SK-N-SH (cell line): Measurements from ENCODE around the gene INSYN1. TPM values are rescaled to one million over a fixed set of nuclear protein-coding genes. Genes with fewer than 3 reads are reported as not detected.

Source experiments
- CTCF ChIA-PET: fragments of 300-600, 350-600 bp; formaldehyde crosslinking; extraction: SDS; loops from one replicate; lab custom pipeline; 2021; lab: Yijun Ruan, JAX
- POLR2A ChIA-PET: fragments of 350-600 bp; sonication (Branson Sonifier 250); formaldehyde crosslinking; extraction: SDS; loops from one replicate; lab custom pipeline; 2020; ENCODE audit warnings: antibody characterized with exemption, inconsistent platforms; lab: Yijun Ruan, JAX
- DNase-seq: peaks from one replicate; pipeline ENCODE4 v3.0.0; 2012
- H2AFZ ChIP-seq: fragments of 200-600 bp; sonication (generic); 2 replicates; pipeline ENCODE4 v1.8.1; 2016; ENCODE audit warnings: antibody characterized with exemption, mild to moderate bottlenecking, low read depth
- H3F3A ChIP-seq: fragments of 200-600 bp; sonication (generic); replicated peaks from 2 replicates; pipeline ENCODE3; 2016; ENCODE audit warnings: antibody characterized with exemption, mild to moderate bottlenecking; ENCODE audit not compliant: insufficient read depth
- H3K27ac ChIP-seq, 2 experiments: fragments of 200-500 bp in 1 of 2; fragments of 200-600 bp in 1 of 2; sonication (Bioruptor generic) in 1 of 2; sonication (generic), shearing (Covaris generic) in 1 of 2; 2 replicates each; pipeline versions ENCODE4 v1.5.1 to v1.6.1; 2014 to 2016; ENCODE audit warnings: low read depth in 2 of 2, inconsistent platforms in 1 of 2, low read length in 1 of 2, mild to moderate bottlenecking in 1 of 2, mixed read lengths in 1 of 2
- H3K27me3 ChIP-seq: fragments of 200-600 bp; sonication (generic), shearing (Covaris generic); 2 replicates; pipeline ENCODE4 v1.6.1; 2016; ENCODE audit warnings: mixed run types; ENCODE audit not compliant: insufficient read depth
- H3K36me3 ChIP-seq, 2 experiments: fragments of 200-500 bp in 1 of 2; fragments of 200-600 bp in 1 of 2; sonication (Bioruptor generic) in 1 of 2; sonication (generic) in 1 of 2; replicated peaks in 1 of 2; 2 replicates each; pipeline versions ENCODE3 to v1.5.1; 2014 to 2016; ENCODE audit warnings: low read length in 1 of 2, mild to moderate bottlenecking in 1 of 2; ENCODE audit not compliant: insufficient read depth in 2 of 2, control insufficient read depth in 1 of 2
- H3K4me1 ChIP-seq, 2 experiments: fragments of 200-500 bp in 1 of 2; fragments of 200-600 bp in 1 of 2; sonication (Bioruptor generic) in 1 of 2; sonication (generic), shearing (Covaris generic) in 1 of 2; 2 replicates each; pipeline versions ENCODE4 v1.5.1 to v1.6.1; 2014 to 2016; ENCODE audit warnings: low read depth in 1 of 2, low read length in 1 of 2, mixed run types in 1 of 2; ENCODE audit not compliant: insufficient read depth in 2 of 2, control insufficient read depth in 1 of 2
- H3K4me2 ChIP-seq: fragments of 200-600 bp; sonication (generic), shearing (Covaris generic); 2 replicates; pipeline ENCODE4 v1.6.1; 2017; ENCODE audit warnings: mixed run types
- H3K4me3 ChIP-seq, 2 experiments: fragments of 200-500 bp in 1 of 2; fragments of 200-600 bp in 1 of 2; sonication (Bioruptor generic) in 1 of 2; sonication (generic), shearing (Covaris generic) in 1 of 2; 2 replicates each; pipeline versions ENCODE4 v1.5.1 to v1.8.1; 2014 to 2016; ENCODE audit warnings: low read depth in 2 of 2, inconsistent platforms in 1 of 2, low read length in 1 of 2, mild to moderate bottlenecking in 1 of 2, mixed read lengths in 1 of 2, moderate library complexity in 1 of 2
- H3K79me2 ChIP-seq: fragments of 200-600 bp; sonication (generic); 2 replicates; pipeline ENCODE4 v1.8.1; 2017; ENCODE audit warnings: mild to moderate bottlenecking; ENCODE audit not compliant: insufficient read depth
- H3K9ac ChIP-seq: fragments of 200-600 bp; sonication (generic); 2 replicates; pipeline ENCODE4 v1.6.1; 2017; ENCODE audit warnings: mixed run types
- H3K9me2 ChIP-seq: fragments of 200-600 bp; sonication (generic); 2 replicates; pipeline ENCODE4 v1.6.1; 2017; ENCODE audit warnings: mixed run types
- H3K9me3 ChIP-seq: fragments of 200-600 bp; sonication (generic); 2 replicates; pipeline ENCODE4 v1.6.1; 2017; ENCODE audit warnings: mixed run types, mild to moderate bottlenecking, moderate library complexity
- H4K20me1 ChIP-seq: fragments of 200-600 bp; sonication (generic); 2 replicates; pipeline ENCODE4 v1.6.1; 2017; ENCODE audit warnings: mild to moderate bottlenecking, mixed run types; ENCODE audit not compliant: insufficient read depth
- ELF1 ChIP-seq: IDR thresholded peaks from 2 replicates; pipeline ENCODE4 v1.4.0; 2012
- EZH2phosphoT487 ChIP-seq: fragments of 200-600 bp; sonication (generic); IDR thresholded peaks from 2 replicates; pipeline ENCODE4 v1.6.1; 2017; ENCODE audit warnings: low read depth, mixed run types, mild to moderate bottlenecking, antibody characterized with exemption, moderate library complexity, borderline replicate concordance
- FOSL2 ChIP-seq: IDR thresholded peaks from 2 replicates; pipeline ENCODE4 v1.4.0; 2012; ENCODE audit warnings: low read depth, mild to moderate bottlenecking, moderate library complexity, borderline replicate concordance
- FOXJ3 ChIP-seq: sonication (generic); formaldehyde crosslinking; IDR thresholded peaks from 2 replicates; pipeline ENCODE4 v1.5.1; 2020; ENCODE audit warnings: mild to moderate bottlenecking, missing genetic modification reagents
- FOXM1 ChIP-seq: IDR thresholded peaks from 2 replicates; pipeline ENCODE4 v1.4.0; 2012; ENCODE audit warnings: low read depth, mild to moderate bottlenecking
- GABPA ChIP-seq: IDR thresholded peaks from 2 replicates; pipeline ENCODE4 v1.4.0; 2012; ENCODE audit warnings: low read depth, mild to moderate bottlenecking
- GATA2 ChIP-seq: sonication (generic); formaldehyde crosslinking; IDR thresholded peaks from 2 replicates; pipeline ENCODE4 v1.5.0; 2020; ENCODE audit warnings: mild to moderate bottlenecking, missing genetic modification reagents
- MXI1 ChIP-seq: IDR thresholded peaks from 2 replicates; pipeline ENCODE4 v1.6.1; 2012; ENCODE audit warnings: mild to moderate bottlenecking, low read depth, low read length, improper control_type of control experiment
- NRF1 ChIP-seq: IDR thresholded peaks from 2 replicates; pipeline ENCODE4 v1.6.1; 2012; ENCODE audit warnings: low read depth, mild to moderate bottlenecking, low read length
- REST ChIP-seq: IDR thresholded peaks from 2 replicates; pipeline ENCODE4 v1.6.1; 2012; ENCODE audit warnings: mild to moderate bottlenecking, low read depth, low read length, moderate library complexity
- RFX5 ChIP-seq: IDR thresholded peaks from 2 replicates; pipeline ENCODE4 v1.6.1; 2012; ENCODE audit warnings: mild to moderate bottlenecking, improper control_type of control experiment, low read length
- RXRA ChIP-seq: IDR thresholded peaks from 2 replicates; pipeline ENCODE4 v1.4.0; 2012; ENCODE audit warnings: low read depth, mild to moderate bottlenecking, borderline replicate concordance
- TAF1 ChIP-seq: IDR thresholded peaks from 2 replicates; pipeline ENCODE4 v1.6.1; 2012; ENCODE audit warnings: low read depth, mild to moderate bottlenecking, low read length, moderate library complexity, borderline replicate concordance
- TEAD4 ChIP-seq: IDR thresholded peaks from 2 replicates; pipeline ENCODE4 v1.4.0; 2012; ENCODE audit warnings: mild to moderate bottlenecking, borderline replicate concordance; ENCODE audit not compliant: insufficient read depth
- ZBTB33 ChIP-seq: IDR thresholded peaks from 2 replicates; pipeline ENCODE4 v1.4.0; 2012; ENCODE audit warnings: low read depth, borderline replicate concordance
- WGBS: methylation state at CpG from one replicate; pipeline ENCODE4 v1.1.6; 2017; ENCODE audit warnings: low lambda C conversion rate; 5-methylcytosine and 5-hydroxymethylcytosine counted together
- polyA plus RNA-seq, 3 experiments: library from polyadenylated mRNA; depleted of rRNA; stranded (reverse); fragments of >200 nt; gene quantifications; 2 replicates each; pipeline ENCODE4 v1.2.3, GENCODE V29; 2012

The INSYN1 gene
- polyA plus RNA-seq, 1 of the 3 experiments (the other 2 are of a cell fraction), result 3.7 TPM

DNA sequence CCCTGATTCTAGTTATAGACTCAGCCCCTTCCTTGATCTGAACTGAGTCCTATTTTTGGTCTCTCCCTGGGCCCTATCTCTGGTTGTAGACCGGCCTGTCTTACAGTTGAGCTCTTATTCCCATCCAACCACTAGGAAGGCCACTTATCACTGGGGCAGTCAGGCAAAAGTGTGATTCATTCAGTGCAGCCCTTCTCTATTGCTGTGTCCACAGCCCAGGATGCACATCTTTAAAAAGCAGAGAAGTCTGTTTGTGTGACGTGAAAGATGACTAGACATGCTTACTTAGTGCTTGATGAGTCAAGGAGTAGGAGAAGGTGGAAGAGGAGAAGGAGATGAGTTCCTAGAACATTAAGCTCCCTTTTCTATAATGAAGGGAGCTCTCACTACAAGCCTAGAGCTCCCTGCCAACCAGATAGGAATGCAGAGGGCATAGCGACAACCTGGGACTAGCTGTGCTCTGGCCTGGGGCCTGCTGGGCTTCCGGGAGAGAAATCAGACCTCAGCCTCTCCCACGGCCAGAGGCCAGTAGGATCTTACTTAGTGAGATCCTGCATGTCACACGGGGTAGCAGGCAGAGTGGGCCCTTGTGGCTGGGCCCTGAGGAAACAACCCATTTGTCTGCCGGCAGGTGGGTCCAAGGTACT lies 25.7 kb downstream of the INSYN1 start:
- Histone ChIP-seq H3K4me3 (no peak overlapping the region), H3K9ac (no peak overlapping the region), H4K20me1 (no peaks in the 10 kb centered on the region), H2AFZ (no peak overlapping the region), H3K27me3 (no peaks in the 10 kb centered on the region), H3K36me3 (no peaks in the 10 kb centered on the region), H3K4me2 (no peak overlapping the region), H3K4me1 (peaks cover 0 to 3% of the 10 kb centered on the region in 2 experiments; a peak in 1 of 4 replicates), H3K9me2 (no peaks in the 10 kb centered on the region), H3K9me3 (no peaks in the 10 kb centered on the region), H3F3A (no peaks in the 10 kb centered on the region), H3K27ac (no peak overlapping the region), H3K79me2 (no peaks in the 10 kb centered on the region)
- ChIA-PET CTCF (interaction anchor here (1.1 to 4.0 kb wide), 5 partner anchors 9 to 180 kb away, joined by 3 to 19 read pairs (median 4); no protein-coding TSS in a partner anchor), POLR2A (no interaction called here)
- no peak for DNase-seq
- 83% methylated on average over 3 of the region's 7 CpGs for WGBS
- TF ChIP-seq GABPA (no peak), GATA2 (CRISPR knock-in tag) (no peak), FOSL2 (no peak; the same call in 1 of the 2 replicates), RXRA (no peak)

DNA sequence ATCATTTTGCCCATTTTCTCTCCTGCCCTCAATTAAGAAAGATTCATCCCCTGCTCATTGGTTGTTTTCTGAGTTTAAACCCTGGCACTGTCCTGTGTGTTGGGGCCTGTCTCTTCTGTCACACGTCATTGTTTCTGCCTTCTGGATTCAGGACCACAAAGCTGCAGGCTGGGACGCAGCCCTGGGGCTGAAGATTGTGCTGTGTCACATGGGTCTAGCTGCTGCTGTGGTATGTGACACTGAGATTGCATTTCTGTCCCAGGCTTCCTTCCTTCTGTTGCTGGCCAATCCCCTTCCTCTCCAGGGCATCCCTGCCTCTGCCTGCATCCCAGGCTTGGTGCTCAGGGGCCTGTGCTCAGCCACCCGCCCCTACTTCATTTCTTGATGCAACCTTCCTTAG lies 28.9 kb downstream of the INSYN1 start:
- no peak for TF ChIP-seq MXI1
- no peak for TF ChIP-seq EZH2phosphoT487
- TF ChIP-seq ELF1, result no peak
- TF ChIP-seq FOXJ3, result no peak
- no peak for TF ChIP-seq RFX5
- no peak for TF ChIP-seq RXRA
- no peak for TF ChIP-seq GABPA
- no peak for TF ChIP-seq REST
- TF ChIP-seq FOXM1, result no peak
- TF ChIP-seq TEAD4, result no peak
- no peak for TF ChIP-seq TAF1
- TF ChIP-seq NRF1, result no peak
- TF ChIP-seq ZBTB33, result no peak
- TF ChIP-seq, all 33 proteins: peak for 0
- H4K20me1 ChIP-seq, result no peaks in the 10 kb centered on the region
- H3K4me1 ChIP-seq, result peaks cover 0 to 3% of the 10 kb centered on the region in 2 experiments; a peak in 1 of 4 replicates
- no peaks in the 10 kb centered on the region for H3K27me3 ChIP-seq
- DNase-seq, result no peak
- H3K4me3 ChIP-seq, result no peak overlapping the region
- ChIA-PET CTCF (interaction anchor here (7.6 kb wide), 1 partner anchor 20 kb away, joined by 46 read pairs; no protein-coding TSS in a partner anchor), POLR2A (no interaction called here)
- no peaks in the 10 kb centered on the region for H3K9me3 ChIP-seq
- no peak overlapping the region for H3K27ac ChIP-seq
- no peak overlapping the region for H3K9ac ChIP-seq
- H3K36me3 ChIP-seq, result no peaks in the 10 kb centered on the region
- no peaks in the 10 kb centered on the region for H3K79me2 ChIP-seq
- H3K9me2 ChIP-seq, result no peaks in the 10 kb centered on the region
- H3F3A ChIP-seq, result no peaks in the 10 kb centered on the region
- no peak overlapping the region for H3K4me2 ChIP-seq
- no peak overlapping the region for H2AFZ ChIP-seq
- WGBS, result 61% methylated on average over 3 of the region's 3 CpGs
